ENCODE measurements around the gene TSSK2.
"Not testable (repeated sequence)": the region's sequence is repeated elsewhere in the genome, so short reads cannot be mapped to it uniquely, and the experiment has no call there.

The TSSK2 gene

GRCh38 chr22:19146215-19146968, 15.3 kb downstream of the TSSK2 start:
- DNase-seq: no peak

DNA sequence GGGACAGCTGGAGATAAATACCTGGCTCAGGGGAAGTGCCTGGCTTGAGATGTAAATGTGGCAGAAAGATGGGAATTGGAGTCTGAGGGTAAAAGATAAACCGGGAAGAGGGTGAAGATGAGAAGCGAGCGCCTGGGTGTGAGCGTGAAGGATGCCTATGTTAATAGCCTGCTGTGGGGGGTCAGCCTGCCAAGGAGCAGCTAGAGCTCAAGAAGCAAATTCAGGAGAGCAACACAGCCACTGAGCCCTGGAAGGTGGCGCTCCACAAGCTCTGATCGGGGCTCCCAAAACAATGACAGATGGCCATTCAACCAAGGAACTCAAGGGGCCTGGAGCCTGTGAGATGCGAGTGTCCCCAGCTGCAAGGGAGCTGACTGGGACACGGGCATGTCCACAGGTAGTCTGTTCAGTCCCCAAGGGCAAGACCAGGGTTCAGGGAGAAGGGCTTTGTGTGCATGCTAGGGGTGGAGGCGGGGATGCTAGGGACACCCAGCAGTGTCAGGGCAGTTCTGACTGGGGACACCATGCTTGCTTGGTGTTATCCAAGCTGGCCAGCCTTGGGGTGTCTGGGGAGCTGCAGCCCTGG, 16.2 kb downstream of the TSSK2 start:
- no peak for DNase-seq

GRCh38 chr22:19148417-19149046, 17.4 kb downstream of the TSSK2 start:
- DNase-seq: no peak

GRCh38 chr22:19149047-19149883, 18.2 kb downstream of the TSSK2 start:
- peak; percentile 37 for DNase-seq

GRCh38 chr22:19149991-19150390, 18.9 kb downstream of the TSSK2 start, which contains the start of gene GSC2:
Gene GSC2, minus strand, starts transcription at chr22:19150292. Its CDS starts 9 bp downstream, at chr22:19150283.
- DNase-seq: no peak

- no peak for DNase-seq
These were observed 19.6 kb downstream of the TSSK2 start for GRCh38 chr22:19150482-19151328.

GRCh38 chr22:19151329-19152191, 20.5 kb downstream of the TSSK2 start:
- no peak for DNase-seq

DNA sequence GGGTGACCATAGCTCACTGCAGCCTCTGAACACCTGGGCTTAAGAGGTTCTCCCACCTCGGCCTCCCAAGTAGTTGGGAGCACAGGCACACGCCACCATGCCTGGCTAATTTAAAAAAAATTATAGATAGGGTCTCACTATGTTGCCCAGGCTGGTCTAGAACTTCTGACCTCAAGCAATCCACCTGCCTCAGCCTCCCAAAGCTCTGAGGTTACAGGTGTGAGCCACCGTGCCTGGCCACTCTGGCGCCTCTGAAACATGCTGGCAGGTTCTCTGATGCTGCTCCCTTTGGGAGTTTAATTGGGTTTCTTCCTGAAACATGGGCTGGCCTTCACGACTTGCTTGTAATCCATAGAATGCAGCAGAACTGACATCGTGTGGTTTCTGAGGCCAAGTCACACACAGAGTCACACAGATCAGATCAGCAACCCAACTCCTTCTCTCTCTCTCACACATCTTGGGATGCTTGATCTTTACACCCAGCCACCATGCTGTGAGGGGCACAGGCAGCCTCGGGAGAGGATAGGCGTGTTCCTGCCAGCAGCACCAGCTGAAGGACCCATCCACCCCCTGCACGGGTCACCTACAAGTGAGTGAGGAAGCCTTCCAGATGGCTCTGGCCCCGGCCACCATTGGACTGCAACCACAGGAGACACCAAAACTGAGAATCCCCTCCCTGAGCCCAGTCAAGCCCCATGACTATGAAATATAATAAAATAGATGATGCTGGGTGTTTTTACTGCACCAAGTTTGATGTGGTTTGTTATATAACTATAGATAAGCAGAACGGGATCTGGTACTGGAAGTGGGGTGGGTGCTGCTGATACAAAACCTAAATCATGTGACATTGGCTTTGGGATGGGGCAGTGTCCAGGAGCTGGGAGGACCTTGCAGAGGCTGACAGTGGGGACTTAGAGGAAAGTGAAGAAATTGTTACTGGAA, 22.1 kb downstream of the TSSK2 start:
- DNase-seq: no peak

DNA sequence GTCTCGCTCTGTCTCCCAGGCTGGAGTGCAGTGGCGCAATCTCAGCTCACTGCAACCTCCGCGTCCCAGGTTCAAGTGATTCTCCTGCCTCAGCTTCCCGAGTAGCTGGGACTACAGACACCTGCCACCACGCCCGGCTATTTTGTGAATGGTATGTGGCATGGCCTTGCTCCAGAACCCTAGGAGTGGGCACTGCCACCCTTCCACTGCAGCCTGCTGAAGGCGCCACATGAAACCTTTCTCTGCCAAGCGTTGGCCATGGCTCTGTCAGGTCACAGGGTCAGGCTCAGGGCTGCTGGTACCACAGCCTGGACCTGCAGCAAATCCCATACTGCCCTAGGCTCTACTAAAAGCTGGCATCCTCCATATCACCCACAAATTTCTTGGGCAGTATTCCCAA, 25.0 kb downstream of the TSSK2 start:
- DNase-seq: not testable (repeated sequence)

DNA sequence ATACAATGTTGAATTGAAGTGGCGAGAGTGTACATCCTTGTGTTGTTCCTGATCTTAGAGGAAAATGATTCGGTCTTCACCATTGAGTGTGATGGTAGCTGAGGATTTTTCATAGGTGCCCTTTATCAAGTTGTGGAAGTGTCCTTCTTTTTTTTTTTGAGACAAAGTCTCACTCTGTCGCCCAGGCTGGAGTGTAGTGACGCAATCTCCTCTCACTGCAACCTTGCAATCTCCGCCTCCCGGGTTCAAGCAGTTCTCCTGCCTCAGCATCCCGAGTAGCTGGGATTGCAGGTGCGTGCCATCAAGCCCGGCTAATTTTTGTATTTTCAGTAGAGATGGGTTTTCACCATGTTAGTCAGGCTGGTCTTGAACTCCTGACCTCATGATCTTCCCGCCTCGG, 27.5 kb downstream of the TSSK2 start:
- DNase-seq: not testable (repeated sequence)

- no peak for DNase-seq
These were observed 33.3 kb downstream of the TSSK2 start for GRCh38 chr22:19164425-19164824.

DNA sequence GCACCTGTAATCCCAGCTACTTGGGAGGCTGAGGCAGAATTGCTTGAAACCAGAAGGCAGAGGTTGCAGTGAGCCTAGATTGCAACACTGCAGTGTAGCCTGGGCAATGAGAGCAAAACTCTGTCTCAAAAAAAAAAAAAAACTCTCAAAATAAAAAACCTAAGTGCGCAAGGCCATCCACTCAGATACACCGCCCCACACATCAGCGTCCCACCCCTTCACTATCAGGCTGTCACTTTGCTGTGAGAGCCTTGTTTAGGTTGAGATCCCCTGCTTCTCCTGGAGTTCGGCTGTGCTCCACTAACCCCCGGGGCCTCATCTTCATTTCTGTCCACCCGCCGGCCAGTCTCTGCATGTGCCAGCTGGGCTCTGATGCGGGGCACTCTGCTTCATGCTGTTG, 35.3 kb downstream of the TSSK2 start:
- no peak for DNase-seq

- DNase-seq: no peak
These were observed 36.2 kb downstream of the TSSK2 start for GRCh38 chr22:19167106-19167869.

DNA sequence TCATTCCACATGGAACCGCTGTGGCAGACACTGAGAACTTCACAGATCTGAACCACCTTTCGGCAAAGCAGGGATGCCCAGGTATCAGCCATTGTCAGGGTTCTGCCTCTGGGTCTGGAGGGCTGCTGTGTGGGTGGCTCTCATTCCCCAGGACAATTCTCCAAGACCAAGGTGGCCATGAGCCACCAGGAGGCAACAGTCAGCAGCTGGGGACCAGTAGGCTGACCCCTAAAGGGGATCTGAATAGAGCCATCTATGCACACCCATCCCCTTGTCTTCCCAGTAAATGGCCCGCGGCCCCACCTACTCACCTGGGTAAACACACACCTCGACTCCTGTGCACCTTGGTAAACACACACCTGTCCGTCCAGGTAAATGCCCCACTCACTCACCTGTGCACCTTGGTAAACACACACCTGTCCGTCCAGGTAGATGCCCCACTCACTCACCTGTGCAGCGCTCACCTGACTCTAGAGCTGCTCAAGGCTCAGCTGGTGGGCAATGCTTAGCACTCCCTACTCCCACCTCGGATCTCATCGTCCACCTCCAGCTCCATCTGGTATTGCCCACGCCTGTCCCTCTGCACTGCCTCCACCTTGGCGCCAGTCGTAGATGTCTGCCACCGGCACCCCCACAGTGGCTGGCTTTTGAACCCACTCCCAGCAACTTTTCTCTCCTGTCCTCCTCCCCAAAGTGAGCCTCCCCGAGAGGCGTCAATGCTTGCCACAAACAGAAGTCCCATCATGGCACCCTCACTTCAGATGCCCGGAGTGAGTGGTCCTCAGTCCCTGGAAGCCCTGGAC, 37.2 kb downstream of the TSSK2 start:
- DNase-seq: no peak

- no peak for DNase-seq
These were observed 38.2 kb downstream of the TSSK2 start for GRCh38 chr22:19169002-19169946.

- no peak for DNase-seq
These were observed 38.8 kb downstream of the TSSK2 start for GRCh38 chr22:19169947-19170318.
